Measurements from ENCODE around the gene TPX2. TPM values are rescaled to one million over a fixed set of nuclear protein-coding genes. Genes with fewer than 3 reads are reported as not detected.
A peak's percentile ranks its signal among the peaks of the same experiment; 100 is the strongest.

TPX2 gene
- total RNA-seq, 1 experiment from 2014 or later = 248 TPM

DNA sequence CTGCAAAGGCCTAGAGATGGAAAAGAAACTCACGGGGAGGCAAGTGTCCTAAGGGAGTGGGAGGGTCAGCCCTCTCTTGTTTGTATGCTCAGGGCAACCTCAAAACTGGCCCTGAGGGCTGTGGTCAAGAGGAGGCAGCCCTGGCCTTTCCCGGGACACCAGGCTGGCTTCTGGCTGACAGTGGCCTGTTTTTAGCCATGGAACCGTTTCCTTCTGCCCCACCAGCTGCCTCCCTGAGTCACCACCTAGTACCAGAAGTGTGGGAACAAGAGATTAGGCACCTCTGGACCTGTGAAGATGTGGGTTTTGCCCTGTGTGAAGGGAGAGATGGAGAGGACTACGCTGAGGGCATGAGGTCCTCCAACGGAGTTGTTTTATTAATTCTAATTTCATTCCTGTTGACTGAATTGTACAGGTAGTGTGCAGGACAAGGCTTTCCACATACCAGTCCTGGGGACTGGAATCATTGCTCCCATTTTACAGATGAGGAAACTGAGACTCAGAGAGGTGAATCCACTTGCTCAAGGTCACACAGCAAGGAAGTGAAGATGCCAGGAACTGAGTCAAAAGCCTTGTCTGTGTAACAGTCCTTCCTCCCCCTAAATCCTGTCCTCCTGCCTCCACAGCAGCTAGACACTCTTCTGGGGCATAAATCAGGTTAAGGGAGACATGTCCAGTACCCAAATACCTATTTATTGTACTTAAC lies 100.8 kb downstream of the TPX2 start:
- TF ChIP-seq TCF7L2 (IDR thresholded peaks at IDR 0.05; ENCODE audit: low read depth, low read length) = no peak
- TF ChIP-seq, protein P1, sequence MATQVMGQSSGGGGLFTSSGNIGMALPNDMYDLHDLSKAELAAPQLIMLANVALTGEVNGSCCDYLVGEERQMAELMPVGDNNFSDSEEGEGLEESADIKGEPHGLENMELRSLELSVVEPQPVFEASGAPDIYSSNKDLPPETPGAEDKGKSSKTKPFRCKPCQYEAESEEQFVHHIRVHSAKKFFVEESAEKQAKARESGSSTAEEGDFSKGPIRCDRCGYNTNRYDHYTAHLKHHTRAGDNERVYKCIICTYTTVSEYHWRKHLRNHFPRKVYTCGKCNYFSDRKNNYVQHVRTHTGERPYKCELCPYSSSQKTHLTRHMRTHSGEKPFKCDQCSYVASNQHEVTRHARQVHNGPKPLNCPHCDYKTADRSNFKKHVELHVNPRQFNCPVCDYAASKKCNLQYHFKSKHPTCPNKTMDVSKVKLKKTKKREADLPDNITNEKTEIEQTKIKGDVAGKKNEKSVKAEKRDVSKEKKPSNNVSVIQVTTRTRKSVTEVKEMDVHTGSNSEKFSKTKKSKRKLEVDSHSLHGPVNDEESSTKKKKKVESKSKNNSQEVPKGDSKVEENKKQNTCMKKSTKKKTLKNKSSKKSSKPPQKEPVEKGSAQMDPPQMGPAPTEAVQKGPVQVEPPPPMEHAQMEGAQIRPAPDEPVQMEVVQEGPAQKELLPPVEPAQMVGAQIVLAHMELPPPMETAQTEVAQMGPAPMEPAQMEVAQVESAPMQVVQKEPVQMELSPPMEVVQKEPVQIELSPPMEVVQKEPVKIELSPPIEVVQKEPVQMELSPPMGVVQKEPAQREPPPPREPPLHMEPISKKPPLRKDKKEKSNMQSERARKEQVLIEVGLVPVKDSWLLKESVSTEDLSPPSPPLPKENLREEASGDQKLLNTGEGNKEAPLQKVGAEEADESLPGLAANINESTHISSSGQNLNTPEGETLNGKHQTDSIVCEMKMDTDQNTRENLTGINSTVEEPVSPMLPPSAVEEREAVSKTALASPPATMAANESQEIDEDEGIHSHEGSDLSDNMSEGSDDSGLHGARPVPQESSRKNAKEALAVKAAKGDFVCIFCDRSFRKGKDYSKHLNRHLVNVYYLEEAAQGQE (IDR thresholded peaks at IDR 0.05; ENCODE audit: insufficient read depth in 1 of 2, low read depth in 2 of 2, low read length in 1 of 2) = no peak
- no peak for TF ChIP-seq CTCF (IDR thresholded peaks at IDR 0.05)
- no peak for TF ChIP-seq SIN3A (IDR thresholded peaks at IDR 0.05; ENCODE audit: borderline replicate concordance, insufficient read depth, low read depth, low read length)
- TF ChIP-seq POLR2AphosphoS5 (IDR thresholded peaks at IDR 0.05; ENCODE audit: low read depth, low read length) = no peak; the same call in 1 of the 2 replicates
- BruUV-seq (replicated peaks) = no TSS peak
- ChIA-PET CTCF (no interaction called here), POLR2A (no interaction called here)
- peak overlapping the region; percentile 60 for H3K27ac ChIP-seq (ENCODE audit: low read length)
- H3K9me3 ChIP-seq (ENCODE audit: control insufficient read depth, insufficient read depth, low read depth, low read length) = no peaks in the 10 kb centered on the region
- in situ Hi-C loops (cut with HindIII; ENCODE audit: low pct_unique_long_range_greater_than_20kb, low sequenced_read_pairs) (no loop called here), intact Hi-C loops (cut with micrococcal nuclease; ENCODE audit: unreplicated experiment) (no loop called here)
- no peaks in the 10 kb centered on the region for H3K36me3 ChIP-seq (ENCODE audit: control insufficient read depth, insufficient read depth, low read length)
- no peak for ATAC-seq
- no peak for DNase-seq (ENCODE audit: low read depth, low spot score)
- H3K4me1 ChIP-seq (ENCODE audit: control insufficient read depth, insufficient read depth, low read length) = peaks cover 92% of the 10 kb centered on the region
- H3K4me3 ChIP-seq (ENCODE audit: low read depth in 2 of 2, low read length in 2 of 2) = no peak overlapping the region
- no peaks in the 10 kb centered on the region for H3K27me3 ChIP-seq (ENCODE audit: control insufficient read depth, insufficient read depth, low read length)

DNA sequence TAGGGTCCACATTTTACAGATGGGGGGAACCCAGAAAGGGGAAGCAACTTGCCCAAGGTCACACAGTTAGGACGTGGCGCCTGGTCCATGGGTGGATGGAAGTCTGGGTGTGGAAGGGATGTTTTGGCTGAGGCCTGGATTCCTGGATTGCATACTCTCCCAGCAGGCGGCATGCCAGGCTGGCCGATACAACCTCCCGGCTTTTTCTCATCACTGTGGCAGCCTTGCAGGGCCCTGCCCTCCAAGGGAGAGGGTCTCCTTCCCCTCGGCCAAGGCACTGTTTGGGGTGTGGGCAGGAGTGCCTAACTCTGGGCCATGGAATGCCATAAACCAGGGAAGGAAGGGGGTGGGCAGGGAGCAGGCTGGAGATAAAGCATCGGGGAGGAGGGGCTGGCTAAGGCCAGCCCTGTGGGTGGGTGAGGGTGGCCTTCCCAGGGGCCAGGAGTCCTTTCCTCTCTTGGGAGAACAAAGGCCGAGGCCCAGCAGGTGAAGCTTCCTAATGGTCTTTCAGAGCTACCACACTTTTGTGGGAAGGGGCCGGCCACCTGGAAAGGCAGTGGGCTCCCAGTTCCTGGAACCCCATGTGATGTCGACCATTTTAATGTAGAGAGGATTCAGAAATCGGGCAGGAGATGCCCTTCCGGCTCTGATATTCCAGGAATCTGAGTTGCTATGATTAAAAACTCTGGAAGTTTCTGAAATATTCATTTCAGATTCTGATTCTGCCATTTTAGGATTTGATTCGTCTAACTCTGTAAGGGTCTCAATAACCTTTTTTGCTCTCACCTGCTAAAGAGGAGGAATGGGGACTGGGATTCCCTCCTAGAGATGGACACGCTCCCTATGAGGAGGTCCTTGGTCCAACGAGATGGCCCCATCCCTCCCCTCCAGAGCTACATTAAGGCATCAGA lies 102.1 kb downstream of the TPX2 start:
- Histone ChIP-seq H3K9me3 (ENCODE audit: control insufficient read depth, insufficient read depth, low read depth, low read length) (no peaks in the 10 kb centered on the region), H3K4me1 (ENCODE audit: control insufficient read depth, insufficient read depth, low read length) (peaks cover 87% of the 10 kb centered on the region), H3K27me3 (ENCODE audit: control insufficient read depth, insufficient read depth, low read length) (no peaks in the 10 kb centered on the region), H3K36me3 (ENCODE audit: control insufficient read depth, insufficient read depth, low read length) (no peaks in the 10 kb centered on the region), H3K27ac (ENCODE audit: low read length) (peak overlapping the region; percentile 84), H3K4me3 (ENCODE audit: low read depth in 2 of 2, low read length in 2 of 2) (no peak overlapping the region)
- in situ Hi-C loops (cut with HindIII; ENCODE audit: low pct_unique_long_range_greater_than_20kb, low sequenced_read_pairs) = no loop called here
- BruUV-seq (replicated peaks) = no TSS peak
- intact Hi-C loops (cut with micrococcal nuclease; ENCODE audit: unreplicated experiment) = no loop called here
- no peak for TF ChIP-seq POLR2AphosphoS5 (IDR thresholded peaks at IDR 0.05; ENCODE audit: low read depth, low read length)
- TF ChIP-seq SIN3A (IDR thresholded peaks at IDR 0.05; ENCODE audit: borderline replicate concordance, insufficient read depth, low read depth, low read length) = 0 out of 2 replicates have a peak, but pooled peaks have one; percentile 31
- POLR2A ChIA-PET = no interaction called here
- CTCF ChIA-PET = no interaction called here
- DNase-seq (ENCODE audit: low read depth, low spot score) (no peak), ATAC-seq (no peak)

Data from Panc1 (cell line).